Smooth muscle cell of the brain vasculature (primary cell): ENCODE measurements around the gene C17orf58.

ENCODE experiments used
- DNase-seq: peaks from one replicate; pipeline ENCODE4 v3.0.0-alpha.2; 2012; ENCODE audit warnings: low read depth, low spot score

Gene C17orf58

DNA sequence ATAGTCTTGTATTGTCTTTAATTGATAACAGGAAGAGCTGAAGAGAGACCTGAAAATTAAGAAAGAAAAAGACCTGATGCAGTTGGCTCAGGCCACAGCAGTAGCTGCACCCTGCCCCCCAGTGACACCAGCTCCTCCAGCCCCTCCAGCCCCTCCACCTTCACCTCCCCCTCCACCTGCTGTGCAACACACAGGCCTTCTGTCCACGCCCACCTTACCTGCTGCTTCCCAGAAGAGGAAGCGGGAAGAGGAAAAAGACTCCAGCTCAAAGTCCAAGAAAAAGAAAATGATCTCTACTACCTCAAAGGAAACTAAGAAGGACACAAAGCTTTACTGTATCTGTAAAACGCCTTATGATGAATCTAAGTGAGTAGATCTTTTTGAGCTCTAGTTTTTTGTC lies 36.8 kb downstream of the C17orf58 start:
- no peak for DNase-seq

DNA sequence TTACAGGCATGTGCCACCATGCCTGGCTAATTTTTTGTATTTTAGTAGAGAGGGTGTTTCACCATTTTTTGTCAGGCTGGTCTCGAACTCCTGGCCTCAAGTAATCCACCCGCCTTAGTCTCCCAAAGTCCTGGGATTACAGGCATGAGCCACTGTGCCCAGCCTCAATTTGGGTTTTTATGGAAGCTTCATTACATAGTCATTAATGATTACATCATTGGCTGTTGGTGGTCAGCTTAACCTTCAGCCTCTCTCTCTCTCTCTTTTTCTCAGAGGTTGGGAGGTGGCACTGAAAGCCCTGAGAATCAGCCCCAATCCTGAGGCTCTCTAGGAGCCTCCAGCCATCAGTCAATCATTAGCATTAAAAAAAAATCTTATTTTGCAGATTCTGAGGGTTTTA lies 45.3 kb downstream of the C17orf58 start:
- no peak for DNase-seq

DNA sequence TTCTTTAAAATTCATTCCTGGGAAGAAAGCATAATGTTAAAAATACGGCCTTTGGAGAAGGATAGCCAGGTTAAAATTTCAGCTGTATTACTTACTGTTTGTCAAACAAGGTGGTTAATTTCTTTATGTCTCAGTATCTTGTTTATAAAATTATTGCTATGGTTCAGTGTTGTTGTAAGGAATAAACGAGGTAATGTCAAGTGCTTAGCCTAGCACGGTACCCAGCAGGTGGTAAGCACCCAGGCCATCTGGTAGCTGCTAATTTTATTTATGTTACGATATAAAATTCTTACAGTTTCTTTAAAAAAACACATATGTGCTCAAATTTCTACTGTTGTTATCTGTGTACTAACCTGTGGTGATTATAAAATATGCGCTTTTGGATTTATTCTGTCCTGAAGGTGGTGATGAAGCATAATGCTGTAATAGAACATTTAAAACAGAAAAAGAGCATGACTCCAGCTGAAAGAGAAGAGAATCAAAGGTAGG lies 48.9 kb downstream of the C17orf58 start:
- no peak for DNase-seq

DNA sequence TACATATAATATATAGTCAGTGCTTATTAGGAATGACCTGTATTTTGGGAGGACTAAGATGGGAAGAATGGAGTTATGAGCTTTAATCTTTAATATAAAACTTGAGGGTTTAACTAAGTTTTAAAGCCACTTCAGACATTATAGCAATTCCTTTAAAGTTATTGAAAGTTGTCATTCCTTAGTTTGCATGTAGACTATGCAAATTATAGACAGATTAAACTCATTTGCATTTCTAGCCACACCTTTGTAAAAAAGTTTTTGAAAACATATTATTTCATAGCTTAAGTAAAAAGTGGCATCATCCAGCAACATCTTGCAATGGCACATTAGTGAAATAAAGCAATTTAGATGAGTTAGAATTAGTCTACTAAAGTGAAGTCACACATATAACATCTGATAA lies 49.8 kb downstream of the C17orf58 start:
- no peak for DNase-seq

DNA sequence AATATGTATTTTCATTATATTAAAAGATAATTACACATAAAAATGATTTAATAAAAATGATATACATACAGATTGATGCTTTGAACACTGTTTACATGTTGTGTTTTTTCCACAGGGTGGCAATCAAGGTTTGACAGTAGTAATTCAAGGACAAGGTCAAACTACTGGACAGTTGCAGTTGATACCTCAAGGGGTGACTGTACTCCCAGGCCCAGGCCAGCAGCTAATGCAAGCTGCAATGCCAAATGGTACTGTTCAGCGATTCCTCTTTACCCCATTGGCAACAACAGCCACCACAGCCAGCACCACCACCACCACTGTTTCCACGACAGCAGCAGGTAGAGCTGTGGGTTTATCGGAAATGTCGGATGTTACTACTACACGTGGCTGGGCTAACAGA lies 52.2 kb downstream of the C17orf58 start:
- DNase-seq: no peak

DNA sequence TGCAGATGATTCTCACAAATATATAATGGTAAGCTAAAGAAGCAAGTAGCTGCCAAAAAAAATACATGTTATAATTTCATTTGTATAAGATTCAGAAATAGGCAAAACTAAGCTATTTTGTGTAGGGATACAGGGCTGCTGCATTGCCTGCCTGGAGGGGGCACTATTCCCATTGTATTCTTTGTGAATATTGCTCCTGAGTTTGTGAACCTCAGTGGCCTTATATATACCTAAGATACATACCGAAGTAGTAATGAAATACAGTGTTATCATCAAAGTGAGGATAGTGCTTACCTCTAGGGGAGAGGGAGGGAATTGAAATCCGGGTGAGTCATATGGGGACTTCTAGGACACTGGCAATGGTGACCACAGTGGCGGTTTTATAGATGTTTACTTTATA lies 53.5 kb downstream of the C17orf58 start:
- no peak for DNase-seq
